ENCODE results near the gene PHTF1.
A peak's percentile ranks its signal among the peaks of the same experiment; 100 is the strongest.

The PHTF1 gene

DNA sequence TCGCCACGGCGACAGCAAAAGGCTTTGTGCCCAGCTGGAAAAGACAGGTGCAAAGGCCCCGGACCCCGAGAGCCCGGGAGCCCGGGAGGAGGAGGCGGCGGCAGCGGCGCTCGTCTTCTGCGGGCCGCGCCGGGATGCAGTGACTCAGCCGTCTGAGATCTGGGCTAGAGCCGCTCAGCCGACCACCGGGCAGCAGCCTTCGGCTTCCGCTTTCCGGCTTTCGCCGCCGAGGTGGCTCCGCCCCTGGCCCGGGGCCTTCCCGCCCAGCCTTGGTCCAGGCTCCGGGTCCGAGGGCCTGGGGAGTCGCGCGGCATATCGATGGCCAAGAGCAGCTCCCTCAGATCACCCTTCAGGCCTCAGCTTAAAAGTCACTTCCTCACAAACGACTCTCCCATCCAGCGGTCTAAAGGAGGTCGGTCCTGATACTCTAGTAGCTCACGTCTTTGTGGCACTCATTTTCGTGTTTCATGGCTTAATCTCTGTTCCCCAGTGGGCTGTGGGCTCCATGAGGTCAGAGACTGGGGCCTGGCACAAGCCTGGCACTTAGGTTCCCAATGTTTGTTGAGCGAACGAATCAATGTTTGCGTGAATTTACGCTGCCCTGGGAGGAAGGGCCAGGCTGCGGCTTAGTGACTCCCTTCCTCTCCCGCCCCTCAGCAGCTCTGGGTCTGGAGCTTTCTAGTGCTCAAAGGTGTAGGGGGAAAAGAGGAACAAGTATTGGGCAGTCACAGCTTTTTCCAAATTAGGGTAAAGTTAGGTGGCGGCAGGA, at the start of gene PHTF1:
Gene PHTF1, minus strand, starts transcription at position 154 of the 769 bp plus-strand sequence. CDS start 783 bp downstream, outside the sequence.
- DNase-seq (ENCODE audit: low spot score), result peak; percentile 75

DNA sequence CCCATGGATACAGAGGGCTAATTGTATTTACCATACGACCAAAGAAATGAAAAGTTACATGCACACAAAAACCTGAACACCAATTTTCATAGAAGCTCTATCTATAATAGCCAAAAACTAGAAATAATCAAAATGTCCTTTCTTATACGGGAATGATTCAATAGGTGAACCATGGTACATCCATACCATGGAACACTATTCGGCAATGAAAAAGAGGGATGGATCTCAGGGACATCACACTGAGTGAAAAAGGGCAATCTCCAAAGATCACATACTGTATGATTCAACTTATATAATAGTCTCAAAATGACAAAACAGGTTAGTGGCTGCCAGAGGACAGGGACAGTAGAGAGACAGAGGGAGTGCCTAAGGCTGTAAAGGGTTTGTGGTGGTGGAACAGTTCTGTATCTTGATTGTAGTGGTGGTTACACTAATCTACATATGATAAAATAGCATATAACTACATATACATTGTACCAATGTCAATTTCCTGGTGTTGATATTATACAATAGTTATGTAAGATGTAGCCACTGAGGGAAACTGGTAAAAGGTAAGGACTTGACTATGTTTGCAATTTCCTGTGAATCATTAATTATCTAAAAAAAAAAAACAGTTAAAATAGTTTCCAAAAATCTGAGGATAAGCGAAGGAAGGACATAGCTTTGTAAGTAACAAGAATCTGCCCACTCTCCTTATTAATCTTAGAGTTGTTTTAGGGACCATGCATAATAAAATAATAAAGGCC, 49.3 kb upstream of the PHTF1 start:
- DNase-seq (ENCODE audit: low spot score), result no peak

DNA sequence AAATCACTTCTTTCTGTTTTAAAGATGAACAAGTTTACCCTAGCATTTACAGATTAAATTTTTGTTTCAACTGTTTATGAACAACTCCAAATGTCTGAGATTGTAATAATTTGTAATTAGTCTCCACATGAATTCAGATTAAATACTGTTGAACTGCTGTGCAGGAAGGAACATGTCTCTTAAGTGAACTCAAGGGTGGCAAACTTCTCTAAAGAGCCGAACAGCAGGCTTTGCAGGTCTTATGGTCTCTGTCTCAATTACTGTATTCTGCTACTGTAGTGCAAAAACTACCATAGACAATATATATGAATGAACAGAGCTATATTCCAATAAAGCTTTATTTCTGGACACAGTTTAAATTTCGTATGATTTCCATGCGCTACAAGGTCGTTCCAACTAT, 46.4 kb upstream of the PHTF1 start:
- DNase-seq (ENCODE audit: low spot score), result no peak

DNA sequence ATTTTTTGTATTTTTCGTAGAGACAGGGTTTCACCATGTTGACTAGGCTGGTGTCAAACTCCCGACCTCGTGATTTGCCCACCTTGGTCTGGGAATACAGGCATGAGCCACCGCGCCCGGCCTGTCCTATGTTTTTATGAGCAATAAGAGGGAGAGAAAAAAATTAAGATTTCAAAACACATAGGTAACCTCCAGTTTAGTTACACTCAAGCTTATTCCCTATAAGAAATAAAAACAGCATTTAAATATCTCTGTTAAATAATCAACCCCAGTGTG, 45.9 kb upstream of the PHTF1 start:
- DNase-seq (ENCODE audit: low spot score), result no peak

DNA sequence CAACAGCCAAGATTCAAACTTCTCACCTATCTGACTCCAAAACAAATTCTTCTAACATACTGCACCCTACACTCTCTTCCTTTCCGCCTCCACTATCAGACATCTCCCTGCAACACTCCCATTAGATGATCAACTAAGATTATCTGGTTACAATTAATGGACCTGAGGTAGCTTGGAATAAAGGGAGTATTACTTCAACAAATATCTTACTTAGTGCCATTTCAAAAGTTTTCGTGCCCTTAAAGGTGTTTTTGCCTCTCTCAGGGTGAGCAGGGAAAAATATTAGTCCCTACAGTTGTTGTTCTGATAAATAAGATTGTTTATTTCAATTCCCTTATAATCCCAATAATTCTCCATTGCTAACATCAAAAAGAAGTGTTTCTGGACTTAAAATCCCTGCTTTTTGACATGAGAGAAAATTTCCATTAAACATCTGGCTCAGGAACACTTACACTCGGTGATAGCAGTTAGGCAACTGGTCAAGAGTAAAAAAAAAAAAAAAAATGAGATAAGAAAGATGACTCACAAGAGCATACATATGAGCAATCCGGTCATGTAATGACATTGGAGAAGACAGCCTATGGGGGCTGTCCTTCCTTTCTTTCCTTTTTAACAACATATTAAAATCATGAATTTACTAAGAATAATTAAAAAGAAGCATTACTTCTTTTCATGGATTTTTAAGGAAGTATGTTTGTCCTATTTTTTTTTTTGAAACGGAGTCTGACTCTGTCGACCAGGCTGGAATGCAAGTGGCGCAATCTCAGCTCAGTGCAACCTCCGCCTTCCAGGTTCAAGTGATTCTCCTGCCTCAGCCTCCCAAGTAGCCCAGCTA, 45.4 kb upstream of the PHTF1 start:
- DNase-seq (ENCODE audit: low spot score), result no peak

DNA sequence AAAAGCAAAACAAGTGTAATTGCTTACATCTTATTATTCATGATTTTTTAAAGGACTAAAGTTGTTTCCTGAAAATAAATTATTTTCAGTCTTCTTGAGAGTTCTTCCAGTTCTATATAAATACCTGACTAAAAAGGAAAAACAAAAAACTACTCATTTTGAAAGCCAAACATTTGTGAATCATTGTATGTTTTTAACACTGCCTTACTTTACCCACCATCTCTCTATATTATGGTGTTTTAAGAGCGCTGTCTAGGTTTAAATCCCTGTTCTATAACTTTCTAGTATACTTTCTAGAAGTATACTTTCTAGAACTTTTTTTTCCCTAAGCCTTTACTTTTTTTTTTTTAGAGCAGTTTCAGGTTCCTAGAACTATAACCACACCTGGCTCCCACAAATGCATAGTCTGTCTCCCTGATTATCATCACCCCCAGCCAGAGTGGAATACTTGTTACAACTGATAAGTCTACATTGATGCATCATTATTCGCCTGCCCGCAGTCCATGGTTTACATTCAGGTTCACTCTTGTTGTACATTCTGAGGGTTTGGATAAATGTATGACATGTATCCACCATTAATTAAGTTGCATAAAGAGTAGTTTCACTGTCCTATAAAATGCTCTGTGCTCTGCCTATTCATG, 43.2 kb upstream of the PHTF1 start:
- no peak for DNase-seq (ENCODE audit: low spot score)

DNA sequence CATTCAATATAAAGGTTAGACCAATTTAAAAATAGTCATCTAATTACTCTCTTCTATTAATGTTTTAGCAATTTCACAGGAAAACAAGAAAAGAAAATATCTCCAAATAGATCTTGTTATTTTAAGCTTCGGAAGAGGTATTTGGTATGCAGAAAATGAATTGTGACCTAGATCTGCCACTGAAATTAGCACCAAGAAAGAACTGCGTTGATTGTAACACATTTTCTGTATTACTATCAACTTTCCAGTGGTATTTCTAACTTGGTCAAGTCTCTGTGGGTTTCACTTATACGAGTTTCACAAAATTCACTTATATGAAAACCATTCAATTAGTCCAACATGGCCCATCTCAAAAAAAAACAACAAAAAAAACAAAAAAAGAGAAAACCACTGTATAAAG, 41.2 kb upstream of the PHTF1 start:
- no peak for DNase-seq (ENCODE audit: low spot score)

DNA sequence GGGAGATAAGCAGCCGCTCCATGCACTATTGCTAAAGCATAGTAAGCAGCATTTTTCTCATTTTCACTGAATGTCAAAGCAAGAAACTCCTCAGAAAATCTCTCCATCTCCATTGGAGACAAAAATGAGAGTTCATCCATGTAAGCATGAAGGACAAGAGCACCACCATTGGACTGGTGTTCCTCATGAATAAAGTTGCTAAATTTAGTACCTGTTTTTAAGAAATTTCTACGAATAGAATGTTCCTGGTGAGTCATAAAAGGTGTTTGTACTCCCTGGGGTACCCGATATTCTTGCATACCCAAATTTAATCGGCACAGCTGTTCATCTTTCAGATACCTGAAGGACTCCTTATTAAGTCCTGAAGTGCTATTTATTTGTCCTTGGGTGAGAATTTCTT, 38.2 kb upstream of the PHTF1 start:
- no peak for DNase-seq (ENCODE audit: low spot score)

DNA sequence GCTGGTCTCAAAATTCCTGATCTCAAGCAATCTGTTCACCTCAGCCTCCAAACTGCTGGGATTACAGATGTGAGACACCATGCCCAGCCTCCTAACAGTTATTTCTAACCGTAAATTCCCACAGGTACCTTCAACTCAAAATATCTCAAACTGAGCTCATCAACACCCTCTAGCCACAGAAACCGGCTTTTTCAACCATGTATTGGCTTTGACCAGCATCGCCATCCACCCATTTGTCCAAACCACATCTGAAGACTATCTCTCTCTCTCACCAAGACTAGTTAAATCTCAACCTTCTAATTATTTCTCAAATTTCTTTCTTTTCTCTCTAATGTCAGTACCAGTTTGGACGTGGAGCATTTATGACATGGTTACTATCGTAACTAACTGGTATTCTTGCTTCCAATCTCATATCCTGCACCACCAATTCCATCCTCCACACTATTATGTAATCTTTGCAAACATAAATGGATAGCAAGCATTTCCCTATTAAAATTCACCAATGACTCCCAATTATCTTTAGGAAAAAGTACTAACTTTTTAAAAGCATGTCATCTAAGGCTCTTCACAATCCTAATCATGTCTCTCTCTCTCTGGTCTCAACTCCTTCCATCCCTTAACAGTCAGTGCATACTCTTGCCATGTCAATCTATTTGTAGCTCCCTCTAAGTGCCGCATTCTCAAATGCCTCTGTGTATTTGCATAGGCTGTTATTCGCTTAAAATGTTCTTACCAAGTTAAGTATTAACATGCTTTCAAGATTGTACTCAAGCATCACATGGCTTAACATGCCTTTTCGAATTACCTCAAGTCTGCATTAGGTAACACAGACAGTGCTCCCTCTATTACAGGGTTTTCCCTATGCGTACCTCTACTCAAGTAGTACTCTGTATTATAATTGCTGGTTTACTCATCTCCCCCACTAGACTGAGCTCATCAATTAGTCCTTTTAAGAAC, 34.9 kb upstream of the PHTF1 start:
- no peak for DNase-seq (ENCODE audit: low spot score)

DNA sequence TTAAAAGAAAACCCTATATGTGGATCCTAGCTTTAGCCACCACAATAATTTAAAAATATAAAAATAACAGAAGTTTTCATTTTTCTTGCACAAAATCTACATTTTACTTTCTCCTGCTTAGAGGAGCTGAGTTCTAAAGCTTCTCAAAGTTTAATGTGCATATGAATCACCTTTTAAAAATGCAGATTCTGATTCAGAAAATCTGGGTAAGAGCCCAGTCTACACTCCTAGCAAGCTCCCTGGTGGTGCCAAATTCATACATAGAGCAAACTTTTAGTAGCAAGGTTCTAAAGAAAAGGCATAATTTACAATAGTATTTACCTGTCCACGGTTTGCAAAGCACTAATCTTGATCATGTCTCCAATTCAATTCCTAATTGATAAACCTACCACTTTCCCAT, 33.7 kb upstream of the PHTF1 start:
- no peak for DNase-seq (ENCODE audit: low spot score)

DNA sequence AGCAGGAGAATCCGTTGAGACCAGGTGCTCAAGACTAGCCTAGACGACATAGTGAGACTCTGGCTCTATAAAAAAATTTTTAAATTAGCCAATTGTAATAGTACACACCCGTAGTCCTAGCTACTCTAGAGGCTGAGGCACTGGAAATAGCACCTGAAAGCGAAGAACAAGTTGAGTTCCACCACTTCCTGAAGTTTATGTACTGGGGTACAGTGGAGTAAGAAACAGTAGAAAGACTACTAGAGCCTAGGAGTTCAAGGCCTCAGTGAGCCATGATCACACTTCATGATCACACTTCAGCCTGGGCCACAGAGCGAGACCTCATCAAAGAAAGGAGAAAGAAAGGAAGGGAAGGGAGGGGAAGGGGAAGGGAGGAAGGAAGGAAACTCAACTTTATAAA, 33.2 kb upstream of the PHTF1 start:
- DNase-seq (ENCODE audit: low spot score), result no peak

DNA sequence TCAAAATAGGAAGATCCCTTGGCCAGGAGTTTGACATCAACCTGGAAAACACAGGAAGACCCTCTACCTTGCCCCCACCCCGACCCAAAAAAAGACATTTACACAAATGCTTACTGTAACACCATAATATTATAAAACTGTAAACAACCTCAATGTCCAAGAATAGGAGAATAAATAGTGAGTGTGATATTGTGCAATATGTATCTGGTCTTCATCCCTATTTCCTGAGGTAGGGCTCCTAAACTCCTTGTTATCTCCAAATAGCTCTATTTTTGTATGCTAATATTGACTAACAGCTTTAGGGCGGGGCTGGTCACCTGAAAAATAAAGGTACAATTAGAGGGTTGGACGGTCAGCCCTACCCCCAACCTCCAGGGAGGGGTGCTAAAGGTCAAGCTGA, 29.5 kb upstream of the PHTF1 start:
- DNase-seq (ENCODE audit: low spot score), result no peak

DNA sequence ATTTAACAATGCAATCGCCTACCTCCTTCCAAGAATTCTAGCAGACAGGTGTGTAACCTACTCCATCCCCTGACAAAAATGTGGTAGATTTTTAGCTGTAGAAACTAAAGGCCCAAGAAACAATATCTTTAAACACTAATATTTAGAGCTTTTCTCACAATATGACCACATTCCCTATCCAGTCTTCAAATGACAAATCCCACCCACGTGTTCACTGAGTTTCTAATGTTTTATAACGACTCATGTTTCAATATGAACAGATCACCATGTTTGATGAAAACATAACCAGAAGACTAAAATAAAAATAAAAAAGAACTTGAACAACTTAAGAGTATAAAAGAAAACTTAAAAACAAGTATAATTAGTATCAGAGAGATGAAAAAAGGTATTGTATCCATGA, 28.4 kb upstream of the PHTF1 start:
- DNase-seq (ENCODE audit: low spot score), result no peak

DNA sequence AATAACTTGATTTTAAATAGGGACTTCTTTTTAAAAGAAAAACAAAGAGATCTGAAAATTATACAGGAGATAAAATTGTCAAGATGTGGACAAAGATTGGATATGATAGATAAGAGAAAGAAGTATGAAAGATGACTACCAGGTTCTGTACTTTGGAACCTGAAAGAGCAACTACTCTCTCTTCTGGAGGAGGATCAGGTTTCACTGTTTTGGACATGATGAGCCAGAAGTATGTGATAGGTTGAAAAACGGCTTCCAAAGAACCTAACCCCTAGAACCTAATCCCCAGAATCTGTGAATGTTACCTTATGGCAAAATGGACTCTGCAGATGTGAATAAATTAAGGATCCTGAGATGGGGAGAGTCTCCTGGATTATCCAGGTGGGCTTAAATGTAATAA, 26.8 kb upstream of the PHTF1 start:
- no peak for DNase-seq (ENCODE audit: low spot score)

DNA sequence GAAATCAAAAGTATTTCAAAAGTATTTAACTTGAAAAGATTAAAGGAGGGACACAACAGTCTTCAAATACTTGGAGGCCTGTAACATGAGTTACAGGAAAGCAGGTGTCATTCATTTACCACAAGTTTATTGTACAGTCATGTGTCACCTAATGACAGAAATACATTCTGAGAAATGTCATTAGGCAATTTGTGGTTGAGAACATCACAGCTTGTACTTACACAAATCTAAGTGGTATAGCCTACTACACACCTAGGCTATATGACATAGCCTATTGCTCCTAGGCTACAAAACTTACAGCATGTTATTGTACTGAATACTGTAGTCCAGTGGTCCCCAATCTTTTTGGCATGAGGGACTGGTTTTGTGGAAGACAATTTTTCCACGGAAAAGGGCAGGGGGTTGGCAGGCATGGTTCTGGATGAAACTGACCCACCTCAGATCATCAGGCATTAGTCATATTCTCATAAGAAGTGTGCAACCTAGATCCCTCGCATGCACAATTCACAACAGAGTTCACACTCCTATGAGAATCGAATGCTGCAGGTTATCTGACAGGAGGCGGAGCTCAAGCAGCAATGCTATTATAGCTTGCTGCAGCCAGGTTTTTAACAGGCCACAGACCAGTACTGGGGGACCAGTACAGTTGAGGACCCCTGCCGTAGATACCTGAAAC, 25.0 kb upstream of the PHTF1 start:
- DNase-seq (ENCODE audit: low spot score), result peak; percentile 13

DNA sequence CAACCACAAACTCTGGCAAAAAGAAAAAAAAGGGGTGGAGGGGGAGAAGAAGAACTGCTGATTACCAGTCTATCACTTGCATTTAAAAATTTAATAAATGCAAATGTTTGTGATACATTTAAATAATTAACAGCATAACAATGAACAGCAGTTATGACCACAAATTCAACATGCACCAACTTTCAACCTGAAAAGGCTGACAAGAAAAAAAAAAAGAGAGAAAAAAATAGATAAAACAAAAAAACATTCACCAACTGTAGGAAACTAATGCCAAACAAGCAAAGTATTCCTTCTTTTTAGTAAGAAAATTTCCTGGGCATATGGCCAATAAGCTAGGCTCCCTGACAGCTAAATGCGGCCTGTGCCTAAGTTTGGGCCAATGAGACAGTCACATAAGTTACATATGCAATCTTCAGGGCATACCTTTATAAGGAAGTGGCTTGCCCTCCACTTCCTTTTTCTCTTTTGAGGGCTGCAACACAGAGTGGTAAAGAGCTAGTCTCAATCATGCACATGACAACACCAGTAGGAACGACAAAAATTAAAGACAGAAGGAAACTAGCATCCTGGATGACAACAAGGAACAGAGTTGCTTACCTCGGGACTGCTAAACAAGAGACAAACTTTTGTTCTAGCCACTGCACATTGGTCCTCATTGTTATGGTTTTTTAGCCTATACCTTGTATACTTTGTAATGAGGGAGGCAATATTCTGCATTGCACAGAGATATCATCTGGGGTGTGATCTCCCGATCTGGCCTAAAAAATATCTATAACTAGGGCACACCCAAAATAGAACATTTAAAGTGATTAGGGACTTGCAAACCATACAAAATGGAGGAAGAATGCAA, 24.2 kb upstream of the PHTF1 start:
- peak; percentile 52 for DNase-seq (ENCODE audit: low spot score)

DNA sequence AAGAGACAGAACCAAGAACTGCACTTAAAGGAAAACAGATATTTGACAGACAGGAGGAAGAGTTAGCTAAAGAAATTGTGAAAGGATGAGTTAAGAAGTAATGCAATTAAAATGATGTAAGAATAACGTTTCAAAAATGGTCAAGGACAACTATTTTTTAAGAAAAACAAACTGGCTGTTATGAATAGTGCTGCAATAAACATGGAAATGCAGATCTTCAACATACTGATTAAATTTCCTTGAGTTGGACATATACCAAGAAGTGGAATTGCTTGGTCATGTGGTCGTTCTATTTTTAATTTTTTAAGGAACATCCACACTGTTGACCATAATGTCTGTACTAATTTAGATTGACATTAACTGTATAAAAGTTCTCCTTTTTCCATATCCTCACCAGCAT, 23.1 kb upstream of the PHTF1 start:
- DNase-seq (ENCODE audit: low spot score), result no peak

DNA sequence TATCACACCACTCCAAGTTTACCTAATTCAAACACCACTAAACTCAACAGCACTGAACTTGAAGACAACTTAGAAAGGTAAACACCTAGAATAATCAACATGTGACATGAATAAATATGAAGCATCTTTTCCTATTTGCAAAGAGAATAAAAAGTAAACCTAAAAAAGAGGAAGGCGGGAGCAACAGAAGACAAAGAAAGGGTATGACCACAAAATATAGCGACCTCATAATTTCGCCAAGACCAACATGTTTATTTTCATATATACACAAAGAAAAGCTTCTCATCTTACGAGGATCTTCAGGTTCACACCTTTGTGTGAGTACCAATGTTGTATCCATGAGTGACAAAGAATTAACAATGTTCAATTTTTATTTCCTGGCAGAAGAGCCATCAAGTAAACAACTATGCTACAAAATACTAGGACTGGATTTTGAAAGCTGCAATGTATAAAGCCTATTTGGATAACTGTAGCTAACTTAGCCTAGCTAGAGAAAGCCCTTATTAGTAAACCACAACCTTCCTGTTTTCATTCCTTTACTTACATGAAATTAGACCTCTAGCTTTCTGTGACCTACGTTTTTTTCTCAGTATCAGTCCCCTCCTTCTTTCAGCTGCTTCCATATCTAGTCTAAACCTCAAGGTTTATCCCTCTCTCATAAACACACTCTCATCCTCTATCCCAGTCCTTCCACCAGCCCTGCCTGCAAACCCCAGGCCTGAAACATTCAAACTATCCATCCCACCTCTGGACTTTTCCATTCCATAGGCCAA, 21.3 kb upstream of the PHTF1 start:
- no peak for DNase-seq (ENCODE audit: low spot score)

DNA sequence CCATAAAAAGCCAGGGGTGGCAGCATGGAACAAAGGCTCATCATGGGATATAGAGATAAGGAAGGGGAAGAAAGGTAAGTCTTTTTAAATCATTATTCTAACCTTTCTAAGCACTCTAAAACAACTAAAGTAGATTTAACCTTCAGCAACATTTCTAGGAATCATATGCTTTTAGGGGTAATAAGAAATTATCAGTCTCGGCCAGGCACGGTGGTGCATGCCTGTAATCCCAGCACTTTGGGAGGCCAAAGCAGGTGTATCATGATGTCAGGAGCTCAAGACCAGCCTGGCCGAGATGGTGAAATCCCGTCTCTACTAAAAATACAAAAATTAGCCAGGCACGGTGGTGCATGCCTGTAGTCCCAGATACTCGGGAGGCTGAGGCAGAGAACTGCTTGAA, 20.3 kb upstream of the PHTF1 start:
- DNase-seq (ENCODE audit: low spot score), result no peak
